ENCODE data around the gene GPRC5C.

The GPRC5C gene

GRCh38 chr17:74437702-74438101 lies 5.8 kb downstream of the GPRC5C start:
- H3K36me3 ChIP-seq (ENCODE audit: control insufficient read depth, insufficient read depth, low read length) = peaks cover 14% of the 10 kb centered on the region; the same call in 1 of the 2 replicates
- H3K9ac ChIP-seq (ENCODE audit: low read length) = no peak overlapping the region
- H3K4me3 ChIP-seq (ENCODE audit: low read depth, low read length) = no peak overlapping the region
- H3K27me3 ChIP-seq (ENCODE audit: control insufficient read depth, insufficient read depth, low read length) = peaks cover 16% of the 10 kb centered on the region
- peaks cover 17% of the 10 kb centered on the region for H3K4me1 ChIP-seq (ENCODE audit: control insufficient read depth, insufficient read depth, low read length)
- H3K9me3 ChIP-seq (ENCODE audit: control insufficient read depth, insufficient read depth, low read depth, low read length) = peaks cover 3% of the 10 kb centered on the region; the same call in 1 of the 2 replicates
- no peak overlapping the region for H3K27ac ChIP-seq (ENCODE audit: low read depth, low read length)

- Histone ChIP-seq H3K36me3 (ENCODE audit: control insufficient read depth, insufficient read depth, low read length) (peaks cover 14% of the 10 kb centered on the region; the same call in 1 of the 2 replicates), H3K4me3 (ENCODE audit: low read depth, low read length) (no peak overlapping the region), H3K27me3 (ENCODE audit: control insufficient read depth, insufficient read depth, low read length) (no peaks in the 10 kb centered on the region; the same call in 1 of the 2 replicates), H3K9me3 (ENCODE audit: control insufficient read depth, insufficient read depth, low read depth, low read length) (peaks cover 3% of the 10 kb centered on the region; the same call in 1 of the 2 replicates), H3K27ac (ENCODE audit: low read depth, low read length) (no peak overlapping the region), H3K9ac (ENCODE audit: low read length) (no peak overlapping the region), H3K4me1 (ENCODE audit: control insufficient read depth, insufficient read depth, low read length) (peaks cover 26% of the 10 kb centered on the region)
These were observed 8.0 kb downstream of the GPRC5C start for GRCh38 chr17:74439691-74440567.

- Histone ChIP-seq H3K9ac (ENCODE audit: low read length) (no peak overlapping the region), H3K4me1 (ENCODE audit: control insufficient read depth, insufficient read depth, low read length) (peaks cover 25% of the 10 kb centered on the region), H3K9me3 (ENCODE audit: control insufficient read depth, insufficient read depth, low read depth, low read length) (peaks cover 3% of the 10 kb centered on the region; the same call in 1 of the 2 replicates), H3K27me3 (ENCODE audit: control insufficient read depth, insufficient read depth, low read length) (no peaks in the 10 kb centered on the region), H3K36me3 (ENCODE audit: control insufficient read depth, insufficient read depth, low read length) (peaks cover 14% of the 10 kb centered on the region; the same call in 1 of the 2 replicates), H3K4me3 (ENCODE audit: low read depth, low read length) (no peak overlapping the region), H3K27ac (ENCODE audit: low read depth, low read length) (no peak overlapping the region)
These were observed 9.6 kb downstream of the GPRC5C start for GRCh38 chr17:74441537-74441936.

- no peak overlapping the region for H3K27ac ChIP-seq (ENCODE audit: low read depth, low read length)
- H3K4me3 ChIP-seq (ENCODE audit: low read depth, low read length) = no peak overlapping the region
- no peaks in the 10 kb centered on the region for H3K27me3 ChIP-seq (ENCODE audit: control insufficient read depth, insufficient read depth, low read length)
- H3K9me3 ChIP-seq (ENCODE audit: control insufficient read depth, insufficient read depth, low read depth, low read length) = peaks cover 3% of the 10 kb centered on the region; the same call in 1 of the 2 replicates
- H3K9ac ChIP-seq (ENCODE audit: low read length) = no peak overlapping the region
- H3K4me1 ChIP-seq (ENCODE audit: control insufficient read depth, insufficient read depth, low read length) = peaks cover 32% of the 10 kb centered on the region
- H3K36me3 ChIP-seq (ENCODE audit: control insufficient read depth, insufficient read depth, low read length) = peaks cover 14% of the 10 kb centered on the region; the same call in 1 of the 2 replicates
These were observed 10.4 kb downstream of the GPRC5C start for GRCh38 chr17:74442291-74442669.

GRCh38 chr17:74442670-74443515 lies 11.0 kb downstream of the GPRC5C start:
- H3K4me3 ChIP-seq (ENCODE audit: low read depth, low read length) = peak overlapping the region; percentile 20; the same call in 1 of the 2 replicates
- H3K27ac ChIP-seq (ENCODE audit: low read depth, low read length) = no peak overlapping the region
- no peaks in the 10 kb centered on the region; the same call in 1 of the 2 replicates for H3K9me3 ChIP-seq (ENCODE audit: control insufficient read depth, insufficient read depth, low read depth, low read length)
- H3K36me3 ChIP-seq (ENCODE audit: control insufficient read depth, insufficient read depth, low read length) = peaks cover 14% of the 10 kb centered on the region; the same call in 1 of the 2 replicates
- H3K9ac ChIP-seq (ENCODE audit: low read length) = no peak overlapping the region
- H3K27me3 ChIP-seq (ENCODE audit: control insufficient read depth, insufficient read depth, low read length) = no peaks in the 10 kb centered on the region
- H3K4me1 ChIP-seq (ENCODE audit: control insufficient read depth, insufficient read depth, low read length) = peaks cover 32% of the 10 kb centered on the region

- Histone ChIP-seq H3K4me1 (ENCODE audit: control insufficient read depth, insufficient read depth, low read length) (peaks cover 32% of the 10 kb centered on the region), H3K27ac (ENCODE audit: low read depth, low read length) (no peak overlapping the region), H3K36me3 (ENCODE audit: control insufficient read depth, insufficient read depth, low read length) (peaks cover 14% of the 10 kb centered on the region; the same call in 1 of the 2 replicates), H3K4me3 (ENCODE audit: low read depth, low read length) (0 out of 2 replicates have a peak overlapping the region, but pooled peaks have one; percentile 9), H3K9me3 (ENCODE audit: control insufficient read depth, insufficient read depth, low read depth, low read length) (no peaks in the 10 kb centered on the region), H3K9ac (ENCODE audit: low read length) (no peak overlapping the region), H3K27me3 (ENCODE audit: control insufficient read depth, insufficient read depth, low read length) (no peaks in the 10 kb centered on the region)
These were observed 11.8 kb downstream of the GPRC5C start for GRCh38 chr17:74443516-74444296.

- H3K36me3 ChIP-seq (ENCODE audit: control insufficient read depth, insufficient read depth, low read length) = peaks cover 14% of the 10 kb centered on the region; the same call in 1 of the 2 replicates
- no peak overlapping the region for H3K27ac ChIP-seq (ENCODE audit: low read depth, low read length)
- peaks cover 32% of the 10 kb centered on the region for H3K4me1 ChIP-seq (ENCODE audit: control insufficient read depth, insufficient read depth, low read length)
- H3K9ac ChIP-seq (ENCODE audit: low read length) = no peak overlapping the region
- no peaks in the 10 kb centered on the region for H3K9me3 ChIP-seq (ENCODE audit: control insufficient read depth, insufficient read depth, low read depth, low read length)
- H3K27me3 ChIP-seq (ENCODE audit: control insufficient read depth, insufficient read depth, low read length) = no peaks in the 10 kb centered on the region
- peak overlapping the region; percentile 9; the same call in 1 of the 2 replicates for H3K4me3 ChIP-seq (ENCODE audit: low read depth, low read length)
These were observed 12.5 kb downstream of the GPRC5C start for GRCh38 chr17:74444406-74444805.

GRCh38 chr17:74445158-74445557 lies 13.3 kb downstream of the GPRC5C start:
- Histone ChIP-seq H3K4me3 (ENCODE audit: low read depth, low read length) (no peak overlapping the region), H3K9me3 (ENCODE audit: control insufficient read depth, insufficient read depth, low read depth, low read length) (no peaks in the 10 kb centered on the region), H3K27ac (ENCODE audit: low read depth, low read length) (no peak overlapping the region), H3K4me1 (ENCODE audit: control insufficient read depth, insufficient read depth, low read length) (peaks cover 32% of the 10 kb centered on the region), H3K36me3 (ENCODE audit: control insufficient read depth, insufficient read depth, low read length) (peaks cover 9% of the 10 kb centered on the region; the same call in 1 of the 2 replicates), H3K9ac (ENCODE audit: low read length) (no peak overlapping the region), H3K27me3 (ENCODE audit: control insufficient read depth, insufficient read depth, low read length) (no peaks in the 10 kb centered on the region)

GRCh38 chr17:74446551-74447500 lies 14.9 kb downstream of the GPRC5C start:
- no peaks in the 10 kb centered on the region; the same call in 1 of the 2 replicates for H3K36me3 ChIP-seq (ENCODE audit: control insufficient read depth, insufficient read depth, low read length)
- H3K9me3 ChIP-seq (ENCODE audit: control insufficient read depth, insufficient read depth, low read depth, low read length) = no peaks in the 10 kb centered on the region
- no peak overlapping the region for H3K9ac ChIP-seq (ENCODE audit: low read length)
- peaks cover 34% of the 10 kb centered on the region for H3K4me1 ChIP-seq (ENCODE audit: control insufficient read depth, insufficient read depth, low read length)
- H3K27ac ChIP-seq (ENCODE audit: low read depth, low read length) = no peak overlapping the region
- H3K4me3 ChIP-seq (ENCODE audit: low read depth, low read length) = no peak overlapping the region
- peaks cover 10% of the 10 kb centered on the region for H3K27me3 ChIP-seq (ENCODE audit: control insufficient read depth, insufficient read depth, low read length)
